HG03103 (cell line): Measurements from ENCODE around the gene RAB33A.

Experiments used
- ATAC-seq: cut with Tn5 transposase; IDR thresholded peaks from one replicate; pipeline ENCODE4 v1.9.1; 2021; ENCODE audit warnings: low read depth; ENCODE audit not compliant: unreplicated experiment

Gene RAB33A

DNA sequence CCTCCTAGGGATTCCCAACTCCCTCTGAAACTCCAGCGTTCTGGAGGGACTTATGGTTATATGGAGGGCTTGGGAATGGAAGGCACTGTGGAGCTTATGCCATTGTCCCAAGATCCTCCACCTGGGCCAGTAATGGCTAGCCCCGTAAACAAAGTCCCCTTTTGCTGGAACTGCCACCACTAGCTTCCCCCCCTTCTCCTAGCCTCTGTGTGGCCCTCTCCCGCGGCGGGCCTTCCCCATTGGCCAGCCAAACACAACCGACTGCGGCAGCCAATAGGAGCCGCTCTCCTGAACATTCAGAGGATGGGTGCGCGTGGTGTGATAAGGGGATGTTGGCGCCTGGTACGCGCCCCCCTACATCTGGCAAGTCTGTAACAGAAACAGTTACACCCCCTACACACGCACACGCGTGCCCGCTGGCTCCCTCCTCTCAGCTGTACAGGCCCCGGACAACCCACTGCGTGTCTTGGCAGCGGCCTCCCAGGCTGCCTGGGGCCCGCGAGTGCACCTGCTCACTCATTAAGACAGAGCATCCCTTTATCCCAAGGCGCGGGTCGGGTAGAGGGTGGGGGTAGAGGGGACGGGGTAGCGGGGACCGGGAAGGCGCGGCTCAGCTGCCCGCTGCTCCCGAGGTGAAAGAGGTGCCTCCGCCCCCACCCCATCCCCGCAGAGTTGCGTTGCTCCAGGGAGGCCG, 863 bp upstream of the RAB33A start:
- peak; percentile 57 for ATAC-seq

GRCh38 chrX:130172127-130172845, 524 bp downstream of the RAB33A start:
- no peak for ATAC-seq

GRCh38 chrX:130173190-130173895, 1.6 kb downstream of the RAB33A start:
- ATAC-seq, result no peak

DNA sequence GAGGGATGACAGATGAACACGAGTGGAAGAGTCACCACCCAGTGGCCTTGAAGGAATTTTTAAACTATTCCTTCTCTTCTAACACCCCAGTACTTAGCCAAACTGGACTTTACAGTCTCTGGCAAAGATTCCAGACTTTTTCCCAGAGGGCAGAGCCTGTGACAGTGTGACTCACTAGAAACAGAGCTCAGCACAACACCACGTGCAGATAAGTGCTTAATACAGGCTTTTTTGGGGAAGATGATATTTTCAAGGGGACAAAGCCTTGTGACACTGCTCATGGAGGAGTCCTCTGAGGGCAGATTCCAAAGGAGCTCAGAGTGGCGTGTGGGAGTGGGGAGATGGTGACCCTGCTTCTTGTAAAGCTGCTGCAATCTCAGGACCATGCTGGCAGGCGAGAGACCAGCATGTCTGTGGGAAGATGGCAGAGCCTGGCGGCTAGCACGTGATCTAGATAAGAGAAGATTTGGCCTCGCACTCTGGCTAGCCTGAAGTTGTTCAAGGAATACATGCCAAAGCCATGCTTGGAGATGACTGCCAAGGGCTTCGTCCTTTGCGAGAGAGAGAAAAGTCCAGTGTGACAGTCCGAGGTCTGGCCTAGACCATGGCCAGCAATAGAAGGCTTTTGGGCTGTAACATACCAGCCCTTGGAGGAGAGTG, 2.4 kb downstream of the RAB33A start:
- no peak for ATAC-seq

DNA sequence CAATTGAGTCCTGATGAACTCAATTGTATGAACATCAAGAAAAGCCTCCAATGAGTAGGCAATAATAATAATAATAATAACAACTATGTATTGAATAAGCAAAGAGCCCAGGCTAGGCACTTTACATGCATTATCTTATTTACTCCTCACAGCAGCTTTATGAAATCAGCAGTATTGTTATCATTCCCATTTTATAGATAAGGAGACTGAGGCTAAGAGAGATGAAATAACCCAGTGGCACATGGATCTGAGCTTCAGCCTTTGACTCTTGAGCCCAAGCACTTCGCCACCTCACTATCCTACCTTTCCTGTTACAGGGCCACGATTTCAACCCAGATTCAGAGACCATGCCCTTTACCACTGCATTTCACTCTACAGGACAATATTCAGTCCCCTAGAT, 3.2 kb downstream of the RAB33A start:
- no peak for ATAC-seq

DNA sequence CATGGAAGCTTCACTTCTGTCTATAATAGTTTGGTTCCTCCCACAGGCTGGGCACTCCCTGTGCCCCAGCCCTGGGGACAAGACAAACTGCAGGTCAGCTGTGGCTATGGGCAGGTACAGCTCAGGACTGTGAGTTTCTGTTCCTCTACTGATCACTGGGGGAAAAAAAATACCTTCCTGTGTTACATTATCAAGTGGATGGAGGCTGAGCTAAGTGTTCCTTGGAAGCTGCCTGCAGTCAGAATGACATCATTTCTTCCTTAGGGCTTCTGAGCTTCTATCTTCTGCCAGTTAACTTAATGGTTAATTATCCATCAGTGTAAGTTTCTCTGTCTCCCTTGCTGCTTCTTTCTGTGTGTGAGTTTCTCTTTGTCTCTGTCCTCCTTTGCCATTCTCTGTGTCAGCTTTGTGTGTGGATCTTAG, 4.6 kb downstream of the RAB33A start:
- peak; percentile 63 for ATAC-seq

DNA sequence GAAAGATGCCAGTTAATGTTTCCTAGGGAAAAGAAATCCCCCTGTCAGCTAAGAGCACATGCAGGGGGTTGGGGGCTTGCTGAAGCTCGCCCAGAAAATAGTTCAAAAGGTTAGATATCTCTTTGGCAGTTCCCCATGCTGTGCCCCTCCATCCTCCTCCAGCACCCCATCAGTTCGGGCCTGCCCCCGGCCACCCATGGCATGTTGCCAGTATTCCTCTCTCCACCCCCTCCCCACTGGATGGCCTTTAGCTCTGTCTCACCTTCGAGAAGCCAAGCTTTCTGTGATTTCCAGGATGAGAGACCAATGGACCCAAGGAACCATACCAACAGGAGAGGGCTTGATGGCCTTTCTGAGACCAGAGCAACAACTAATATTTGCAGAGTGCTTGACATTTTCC, 5.2 kb downstream of the RAB33A start:
- ATAC-seq, result no peak

DNA sequence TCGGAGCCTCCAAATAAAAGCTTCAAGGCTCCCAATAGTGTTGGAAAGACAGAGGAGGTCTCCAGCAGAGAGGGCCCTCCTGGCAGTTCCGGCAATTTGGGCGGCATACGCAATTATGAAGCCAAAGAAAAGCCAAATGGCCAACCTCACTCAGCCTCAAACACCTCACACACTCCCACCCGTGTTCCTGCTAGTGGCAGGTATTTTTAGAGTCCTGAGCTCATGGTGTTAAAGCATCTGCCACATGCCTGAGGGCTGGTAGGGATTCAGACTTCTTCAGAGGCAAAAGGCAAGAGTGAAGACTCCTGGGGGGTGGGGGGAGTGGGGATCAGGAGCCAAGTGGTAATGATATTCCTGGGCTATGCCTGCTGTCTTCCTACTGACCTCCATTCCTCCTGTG, 7.4 kb downstream of the RAB33A start:
- no peak for ATAC-seq

GRCh38 chrX:130179579-130180215, 7.9 kb downstream of the RAB33A start:
- no peak for ATAC-seq

DNA sequence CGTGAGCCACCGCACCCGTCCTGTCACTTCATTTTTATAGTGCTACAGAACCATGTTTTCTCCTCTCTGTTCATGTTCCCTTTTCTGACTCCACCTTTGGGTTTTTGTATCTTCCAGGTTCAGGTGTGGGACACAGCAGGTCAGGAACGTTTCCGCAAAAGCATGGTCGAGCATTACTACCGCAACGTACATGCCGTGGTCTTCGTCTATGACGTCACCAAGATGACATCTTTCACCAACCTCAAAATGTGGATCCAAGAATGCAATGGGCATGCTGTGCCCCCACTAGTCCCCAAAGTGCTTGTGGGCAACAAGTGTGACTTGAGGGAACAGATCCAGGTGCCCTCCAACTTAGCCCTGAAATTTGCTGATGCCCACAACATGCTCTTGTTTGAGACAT, 12.4 kb downstream of the RAB33A start:
- no peak for ATAC-seq

DNA sequence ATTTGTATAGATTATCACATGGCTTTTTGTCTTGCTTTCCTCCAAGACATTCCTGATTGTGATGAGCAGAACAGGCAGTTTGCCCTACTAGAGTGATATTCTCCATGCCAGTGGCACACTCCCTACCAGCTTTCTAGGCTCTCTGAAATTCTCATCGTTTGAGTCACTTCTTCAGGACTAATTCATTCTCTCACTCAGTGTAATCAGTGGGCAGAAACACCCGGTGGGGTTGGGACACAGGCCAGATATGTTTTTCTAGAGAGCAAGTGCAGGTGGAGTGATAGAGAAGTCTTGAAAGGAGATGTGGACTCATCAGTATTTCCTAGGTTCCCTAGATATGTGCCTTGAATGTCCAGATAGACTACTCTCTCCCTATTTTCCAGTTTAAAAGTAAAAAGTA, 13.1 kb downstream of the RAB33A start:
- no peak for ATAC-seq

GRCh38 chrX:130186651-130187050, 14.9 kb downstream of the RAB33A start:
- no peak for ATAC-seq

- no peak for ATAC-seq
Observed at GRCh38 chrX:130190801-130191200, 19.0 kb downstream of the RAB33A start.

- no peak for ATAC-seq
Observed at GRCh38 chrX:130196466-130196865, 24.7 kb downstream of the RAB33A start.

GRCh38 chrX:130197464-130197863, 25.7 kb downstream of the RAB33A start:
- no peak for ATAC-seq

DNA sequence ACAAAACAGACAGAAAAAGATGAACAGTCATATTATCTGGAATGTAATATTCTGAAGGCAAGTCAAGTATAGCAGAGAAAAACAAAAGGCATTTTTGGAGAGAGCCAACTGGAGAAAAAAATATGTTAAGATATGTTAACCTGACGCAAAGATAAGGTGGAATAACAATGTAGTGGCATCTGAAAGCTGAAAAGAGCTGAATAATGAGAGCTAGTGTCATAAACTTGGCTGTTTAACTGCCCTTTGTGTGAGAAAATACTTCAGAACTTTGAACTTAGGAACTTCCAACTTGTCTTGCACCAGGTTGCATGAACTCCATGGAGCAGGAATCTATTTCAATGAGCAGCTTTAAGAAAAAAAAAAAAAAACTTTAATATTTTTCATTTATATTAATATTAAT, 32.9 kb downstream of the RAB33A start:
- no peak for ATAC-seq

- ATAC-seq, result no peak
Observed at GRCh38 chrX:130211415-130212186, 39.8 kb downstream of the RAB33A start.

- no peak for ATAC-seq
Observed at GRCh38 chrX:130212371-130212770, 40.6 kb downstream of the RAB33A start.

GRCh38 chrX:130213376-130213775, 41.6 kb downstream of the RAB33A start:
- no peak for ATAC-seq

- ATAC-seq, result no peak
Observed at GRCh38 chrX:130216320-130216719, 44.6 kb downstream of the RAB33A start.
